Endothelial cell of umbilical vein (primary cell): Measurements from ENCODE around the gene OTUB1. TPM values are rescaled to one million over a fixed set of nuclear protein-coding genes. Genes with fewer than 3 reads are reported as not detected.

Experiments used
- BruUV-seq: library from RNA; stranded (reverse); fragments of 400-500 nt; replicated peaks from 2 replicates; lab custom pipeline; 2021; lab: Mats Ljungman, UMichigan
- CTCF ChIA-PET: fragments of 300-600, 350-600 bp; sonication (Branson Sonifier 250); formaldehyde crosslinking; loops from one replicate; lab custom pipeline; 2021; ENCODE audit warnings: antibody characterized with exemption, inconsistent platforms; lab: Charles Lee
- POLR2A ChIA-PET: fragments of 300-600, 350-600 bp; sonication (Branson Sonifier 250); formaldehyde crosslinking; loops from one replicate; lab custom pipeline; 2021; ENCODE audit warnings: antibody characterized with exemption, inconsistent platforms; lab: Charles Lee
- DNase-seq: peaks from one replicate; pipeline ENCODE4 v3.0.0-alpha.2; 2011; ENCODE audit warnings: low read depth, low spot score
- FAIRE-seq: peaks from 2 replicates; lab custom pipeline; 2011; peaks lifted over from hg19 to GRCh38; lab: Jason Lieb, UNC
- H2AFZ ChIP-seq: 2 replicates; pipeline ENCODE4 v1.6.0; 2012; ENCODE audit warnings: low read depth, low read length, control low read depth, inconsistent platforms
- H3K27ac ChIP-seq: 2 replicates; pipeline ENCODE4 v1.5.1; 2011; ENCODE audit warnings: low read depth, mild to moderate bottlenecking, control low read depth, low read length, moderate library complexity; ENCODE audit not compliant: insufficient read depth
- H3K27me3 ChIP-seq, 2 experiments: 2 replicates each; pipeline versions ENCODE4 v1.6.0 to v1.6.1; 2011; ENCODE audit warnings: low read length in 2 of 2, mixed read lengths in 1 of 2; ENCODE audit not compliant: control insufficient read depth in 2 of 2, insufficient read depth in 2 of 2
- H3K36me3 ChIP-seq, 2 experiments: 2 replicates in 1 of 2; 3 replicates in 1 of 2; pipeline ENCODE4 v1.5.1; 2011; ENCODE audit warnings: low read length in 2 of 2, mild to moderate bottlenecking in 1 of 2, moderate library complexity in 1 of 2; ENCODE audit not compliant: control insufficient read depth in 2 of 2, insufficient read depth in 2 of 2; ENCODE audit errors: extremely low read depth in 1 of 2
- H3K4me1 ChIP-seq: 3 replicates; pipeline ENCODE4 v1.5.1; 2011; ENCODE audit warnings: mild to moderate bottlenecking, low read length; ENCODE audit not compliant: control insufficient read depth, insufficient read depth; ENCODE audit errors: extremely low read depth
- H3K4me2 ChIP-seq: 2 replicates; pipeline ENCODE4 v1.6.1; 2011; ENCODE audit warnings: low read length, control low read depth, mixed read lengths; ENCODE audit not compliant: insufficient read depth
- H3K4me3 ChIP-seq, 3 experiments: fragments of 200-600 bp in 1 of 3; sonication (generic), shearing (Covaris generic) in 1 of 3; replicated peaks in 1 of 3; 2 replicates each; pipeline ENCODE4 v1.5.1; 2011 to 2016; ENCODE audit warnings: control low read depth in 3 of 3, low read length in 3 of 3, mild to moderate bottlenecking in 2 of 3, inconsistent platforms in 1 of 3, low read depth in 1 of 3, moderate library complexity in 1 of 3; ENCODE audit not compliant: insufficient read depth in 1 of 3
- H3K79me2 ChIP-seq: 2 replicates; pipeline ENCODE4 v1.6.0; 2012; ENCODE audit warnings: low read length, inconsistent platforms; ENCODE audit not compliant: control insufficient read depth, insufficient read depth
- H3K9ac ChIP-seq: replicated peaks from 2 replicates; pipeline ENCODE3; 2011; ENCODE audit warnings: low read length, control low read depth; ENCODE audit not compliant: insufficient read depth; ENCODE audit errors: extremely low read depth
- H3K9me1 ChIP-seq: replicated peaks from 3 replicates; pipeline ENCODE4 v1.6.0; 2011; ENCODE audit warnings: mild to moderate bottlenecking, low read length; ENCODE audit not compliant: control insufficient read depth, insufficient read depth; ENCODE audit errors: extremely low read depth
- H3K9me3 ChIP-seq: replicated peaks from 2 replicates; pipeline ENCODE4 v1.5.1; 2012; ENCODE audit warnings: low read length, inconsistent platforms; ENCODE audit not compliant: control insufficient read depth, insufficient read depth
- H4K20me1 ChIP-seq: replicated peaks from 2 replicates; pipeline ENCODE3; 2011; ENCODE audit warnings: mild to moderate bottlenecking, low read length; ENCODE audit not compliant: control insufficient read depth, insufficient read depth; ENCODE audit errors: extremely low read depth
- CTCF ChIP-seq, 2 donors: IDR thresholded peaks; 1 replicate in 1 of 2; 2 replicates in 1 of 2; pipeline ENCODE4 v1.5.1; 2011; ENCODE audit warnings: low read length in 2 of 2, mild to moderate bottlenecking in 2 of 2, moderate library complexity in 2 of 2, control low read depth in 1 of 2, inconsistent platforms in 1 of 2, low read depth in 1 of 2; ENCODE audit not compliant: insufficient read depth in 1 of 2; ENCODE audit errors: extremely low read depth in 1 of 2
- EZH2 ChIP-seq: IDR thresholded peaks from 2 replicates; pipeline ENCODE4 v1.6.1; 2012; ENCODE audit warnings: borderline replicate concordance, low read depth, mild to moderate bottlenecking, moderate library complexity, low read length, inconsistent platforms; ENCODE audit not compliant: severe bottlenecking
- GATA2 ChIP-seq: IDR thresholded peaks from 2 replicates; pipeline ENCODE4 v1.7.0; 2011; ENCODE audit warnings: low read depth, mild to moderate bottlenecking, moderate library complexity, mixed read lengths, low read length; ENCODE audit not compliant: insufficient read length, insufficient read depth
- MYC ChIP-seq: IDR thresholded peaks from one replicate; pipeline ENCODE4 v1.6.1; 2011; ENCODE audit warnings: mild to moderate bottlenecking, low read depth, low read length
- POLR2A ChIP-seq: IDR thresholded peaks from 2 replicates; pipeline ENCODE4 v1.6.1; 2012; ENCODE audit warnings: low read depth, mild to moderate bottlenecking, control low read depth, low read length
- POLR2AphosphoS5 ChIP-seq: IDR thresholded peaks from 2 replicates; pipeline ENCODE4 v1.6.1; 2012; ENCODE audit warnings: low read depth, mild to moderate bottlenecking, control low read depth, low read length, moderate library complexity; ENCODE audit not compliant: insufficient read depth
- dilution Hi-C: fragments of 300-500 bp; cut with MboI; formaldehyde crosslinking; loops from one replicate; pipeline ENCODE4 v1.15.0; 2019; ENCODE audit warnings: low sequenced_read_pairs; ENCODE audit not compliant: extremely low pct_ligation_motif_present
- intact Hi-C: fragments of 100-400 bp; cut with micrococcal nuclease; formaldehyde crosslinking; loops from one replicate; pipeline ENCODE4 v1.10.0; 2022
- polyA plus RNA-seq, 4 experiments: library from polyadenylated mRNA; depleted of rRNA in 3 of 4; stranded (reverse) in 3 of 4; unstranded in 1 of 4; fragments of >200 nt; gene quantifications; 2 replicates each; pipeline versions ENCODE4 v1.2.1 to v1.2.3, GENCODE V29; 2011 to 2012; ENCODE audit warnings: missing spikeins in 1 of 4
- total RNA-seq: library from RNA; stranded (reverse); gene quantifications from 2 replicates; pipeline ENCODE4 v1.2.3, GENCODE V29; 2021

The OTUB1 gene
- total and polyA plus RNA-seq, 2 donors (not counting 3 experiments of a cell fraction or from before 2014, with no cell fraction given): 81.9 to 256 TPM

- Histone ChIP-seq H3K27me3 (no peaks in the 10 kb centered on the region), H4K20me1 (no peaks in the 10 kb centered on the region), H3K9me3 (no peaks in the 10 kb centered on the region), H3K9ac (no peak overlapping the region), H3K4me2 (no peak overlapping the region), H3K79me2 (no peaks in the 10 kb centered on the region), H3K27ac (no peak overlapping the region), H3K4me3 (no peak overlapping the region), H2AFZ (no peak overlapping the region), H3K36me3 (no peaks in the 10 kb centered on the region), H3K9me1 (no peaks in the 10 kb centered on the region), H3K4me1 (peaks cover 12% of the 10 kb centered on the region)
- TF ChIP-seq POLR2A (no peak), EZH2 (no peak)
- ChIA-PET CTCF (interaction anchor here (0.6 to 1.3 kb wide), 2 partner anchors 142 to 1266 kb away, joined by 3 to 4 read pairs; no protein-coding TSS in a partner anchor), POLR2A (no interaction called here)
- no TSS peak for BruUV-seq
- no peak for DNase-seq
- dilution Hi-C loops: no loop called here
- intact Hi-C loops: no loop called here
- FAIRE-seq: no peak
Observed at GRCh38 chr11:64008914-64009633, 22.8 kb downstream of the OTUB1 start.

GRCh38 chr11:64009710-64010109 is 23.5 kb downstream of the OTUB1 start:
- peaks cover 10% of the 10 kb centered on the region for H3K4me1 ChIP-seq
- TF ChIP-seq POLR2AphosphoS5 (no peak), GATA2 (no peak), CTCF (IDR thresholded peaks at IDR 0.05; ENCODE audit: extremely low read depth in 1 of 2, insufficient read depth in 1 of 2, low read depth in 1 of 2, low read length in 2 of 2) (no peak), MYC (no peak)
- ChIA-PET CTCF (no interaction called here), POLR2A (no interaction called here)
- no TSS peak for BruUV-seq
- H3K79me2 ChIP-seq: no peaks in the 10 kb centered on the region
- H3K27me3 ChIP-seq: no peaks in the 10 kb centered on the region
- dilution Hi-C loops (no loop called here), intact Hi-C loops (no loop called here)
- H3K9me1 ChIP-seq: no peaks in the 10 kb centered on the region
- H3K9me3 ChIP-seq: no peaks in the 10 kb centered on the region
- H3K27ac ChIP-seq: no peak overlapping the region
- H2AFZ ChIP-seq: no peak overlapping the region
- H3K4me3 ChIP-seq: no peak overlapping the region
- H3K36me3 ChIP-seq: no peaks in the 10 kb centered on the region
- H3K9ac ChIP-seq: no peak overlapping the region
- no peaks in the 10 kb centered on the region for H4K20me1 ChIP-seq
- FAIRE-seq: no peak
- DNase-seq: no peak
- no peak overlapping the region for H3K4me2 ChIP-seq
